ENCODE data around the gene LYPD6B.
A peak's percentile ranks its signal among the peaks of the same experiment; 100 is the strongest.

LYPD6B gene

GRCh38 chr2:149061133-149061745, 22.7 kb downstream of the LYPD6B start:
- DNase-seq, result no peak
- Mint-ChIP-seq H3K27me3 (peaks cover 16 to 41% of the 10 kb centered on the region in 2 donors), H3K4me1 (ENCODE audit: low read depth in 2 of 2) (no peaks in the 10 kb centered on the region), H3K36me3 (ENCODE audit: insufficient read depth) (no peaks in the 10 kb centered on the region), H3K4me3 (no peak overlapping the region), H3K9me3 (no peaks in the 10 kb centered on the region), H3K27ac (no peak overlapping the region)
- ATAC-seq (replicated peaks), result no peak

- ATAC-seq (replicated peaks) (no peak), DNase-seq (no peak)
- Mint-ChIP-seq H3K36me3 (ENCODE audit: insufficient read depth) (no peaks in the 10 kb centered on the region), H3K9me3 (no peaks in the 10 kb centered on the region), H3K4me1 (ENCODE audit: low read depth in 2 of 2) (no peaks in the 10 kb centered on the region), H3K4me3 (no peak overlapping the region), H3K27me3 (peaks cover 13 to 28% of the 10 kb centered on the region in 2 donors), H3K27ac (no peak overlapping the region)
Observed at GRCh38 chr2:149062531-149062930, 24.0 kb downstream of the LYPD6B start.

GRCh38 chr2:149063177-149063576, 24.7 kb downstream of the LYPD6B start:
- H3K36me3 Mint-ChIP-seq (ENCODE audit: insufficient read depth), result no peaks in the 10 kb centered on the region
- no peak overlapping the region for H3K27ac Mint-ChIP-seq
- DNase-seq (no peak), ATAC-seq (replicated peaks) (no peak)
- no peaks in the 10 kb centered on the region for H3K4me1 Mint-ChIP-seq (ENCODE audit: low read depth in 2 of 2)
- H3K4me3 Mint-ChIP-seq, result no peak overlapping the region
- H3K27me3 Mint-ChIP-seq, result peaks cover 9 to 24% of the 10 kb centered on the region in 2 donors
- H3K9me3 Mint-ChIP-seq, result no peaks in the 10 kb centered on the region

GRCh38 chr2:149064365-149064841, 25.9 kb downstream of the LYPD6B start:
- H3K4me3 Mint-ChIP-seq, result no peak overlapping the region
- no peaks in the 10 kb centered on the region for H3K9me3 Mint-ChIP-seq
- no peak for ATAC-seq (replicated peaks)
- DNase-seq, result no peak
- H3K27ac Mint-ChIP-seq, result no peak overlapping the region
- H3K4me1 Mint-ChIP-seq (ENCODE audit: low read depth in 2 of 2), result peaks cover 0 to 2% of the 10 kb centered on the region in 2 donors
- no peaks in the 10 kb centered on the region for H3K36me3 Mint-ChIP-seq (ENCODE audit: insufficient read depth)
- peaks cover 9 to 14% of the 10 kb centered on the region in 2 donors for H3K27me3 Mint-ChIP-seq

GRCh38 chr2:149064856-149065630, 26.5 kb downstream of the LYPD6B start:
- H3K27me3 Mint-ChIP-seq, result peaks cover 10 to 14% of the 10 kb centered on the region in 2 donors
- H3K4me3 Mint-ChIP-seq, result no peak overlapping the region
- no peak overlapping the region for H3K27ac Mint-ChIP-seq

GRCh38 chr2:149068225-149068995, 29.9 kb downstream of the LYPD6B start:
- H3K27me3 Mint-ChIP-seq, result peaks cover 16 to 34% of the 10 kb centered on the region in 2 donors
- H3K4me3 Mint-ChIP-seq, result no peak overlapping the region
- H3K36me3 Mint-ChIP-seq (ENCODE audit: insufficient read depth), result no peaks in the 10 kb centered on the region
- ATAC-seq (replicated peaks) (no peak), DNase-seq (no peak)
- no peak overlapping the region for H3K27ac Mint-ChIP-seq
- H3K4me1 Mint-ChIP-seq (ENCODE audit: low read depth in 2 of 2), result peaks cover 0 to 8% of the 10 kb centered on the region in 2 donors
- no peaks in the 10 kb centered on the region for H3K9me3 Mint-ChIP-seq

More at GRCh38 chr2:149064856-149065630, 26.5 kb downstream of the LYPD6B start:
- peaks cover 0 to 6% of the 10 kb centered on the region in 2 donors for H3K4me1 Mint-ChIP-seq (ENCODE audit: low read depth in 2 of 2)
- ATAC-seq (replicated peaks), result no peak
- H3K9me3 Mint-ChIP-seq, result no peaks in the 10 kb centered on the region
- H3K36me3 Mint-ChIP-seq (ENCODE audit: insufficient read depth), result no peaks in the 10 kb centered on the region
- no peak for DNase-seq

- H3K36me3 Mint-ChIP-seq (ENCODE audit: insufficient read depth), result no peaks in the 10 kb centered on the region
- ATAC-seq (replicated peaks) (peak; percentile 94), DNase-seq (peak in 1 of 3 experiments; percentile 3)
- H3K27ac Mint-ChIP-seq, result no peak overlapping the region
- H3K9me3 Mint-ChIP-seq, result no peaks in the 10 kb centered on the region
- peaks cover 0 to 8% of the 10 kb centered on the region in 2 donors for H3K4me1 Mint-ChIP-seq (ENCODE audit: low read depth in 2 of 2)
- peaks cover 24 to 43% of the 10 kb centered on the region in 2 donors for H3K27me3 Mint-ChIP-seq
- H3K4me3 Mint-ChIP-seq, result no peak overlapping the region
Observed at GRCh38 chr2:149068996-149069888, 30.7 kb downstream of the LYPD6B start.

- ATAC-seq (replicated peaks), result no peak
- no peaks in the 10 kb centered on the region for H3K9me3 Mint-ChIP-seq
- peaks cover 24 to 46% of the 10 kb centered on the region in 2 donors for H3K27me3 Mint-ChIP-seq
- no peak for DNase-seq
- H3K36me3 Mint-ChIP-seq (ENCODE audit: insufficient read depth), result no peaks in the 10 kb centered on the region
- peaks cover 0 to 8% of the 10 kb centered on the region in 2 donors for H3K4me1 Mint-ChIP-seq (ENCODE audit: low read depth in 2 of 2)
- peak overlapping the region in 1 of 2 donors; percentile 16 for H3K27ac Mint-ChIP-seq
- H3K4me3 Mint-ChIP-seq, result no peak overlapping the region
Observed at GRCh38 chr2:149070681-149071320, 32.3 kb downstream of the LYPD6B start.

- H3K4me1 Mint-ChIP-seq (ENCODE audit: low read depth in 2 of 2), result peaks cover 0 to 1% of the 10 kb centered on the region in 2 donors
- ATAC-seq (replicated peaks) (no peak), DNase-seq (no peak)
- H3K27ac Mint-ChIP-seq, result no peak overlapping the region
- no peak overlapping the region for H3K4me3 Mint-ChIP-seq
- peaks cover 31 to 33% of the 10 kb centered on the region in 2 donors for H3K27me3 Mint-ChIP-seq
- H3K9me3 Mint-ChIP-seq, result no peaks in the 10 kb centered on the region
- no peaks in the 10 kb centered on the region for H3K36me3 Mint-ChIP-seq (ENCODE audit: insufficient read depth)
Observed at GRCh38 chr2:149075105-149075504, 36.6 kb downstream of the LYPD6B start.

GRCh38 chr2:149075853-149076252, 37.4 kb downstream of the LYPD6B start:
- DNase-seq (no peak), ATAC-seq (replicated peaks) (no peak)
- peaks cover 30 to 32% of the 10 kb centered on the region in 2 donors for H3K27me3 Mint-ChIP-seq
- no peak overlapping the region for H3K27ac Mint-ChIP-seq
- H3K4me1 Mint-ChIP-seq (ENCODE audit: low read depth in 2 of 2), result no peaks in the 10 kb centered on the region
- H3K9me3 Mint-ChIP-seq, result no peaks in the 10 kb centered on the region
- H3K4me3 Mint-ChIP-seq, result no peak overlapping the region
- no peaks in the 10 kb centered on the region for H3K36me3 Mint-ChIP-seq (ENCODE audit: insufficient read depth)

- no peak for DNase-seq
- H3K9me3 Mint-ChIP-seq, result no peaks in the 10 kb centered on the region
- no peak for ATAC-seq (replicated peaks)
- H3K36me3 Mint-ChIP-seq (ENCODE audit: insufficient read depth), result no peaks in the 10 kb centered on the region
- no peaks in the 10 kb centered on the region for H3K4me1 Mint-ChIP-seq (ENCODE audit: low read depth in 2 of 2)
- H3K27ac Mint-ChIP-seq, result no peak overlapping the region
- peaks cover 26 to 30% of the 10 kb centered on the region in 2 donors for H3K27me3 Mint-ChIP-seq
- H3K4me3 Mint-ChIP-seq, result no peak overlapping the region
Observed at GRCh38 chr2:149076863-149077412, 38.4 kb downstream of the LYPD6B start.

- no peak for DNase-seq
- ATAC-seq (replicated peaks), result no peak
- Mint-ChIP-seq H3K27ac (no peak overlapping the region), H3K4me1 (ENCODE audit: low read depth in 2 of 2) (no peaks in the 10 kb centered on the region), H3K9me3 (no peaks in the 10 kb centered on the region), H3K36me3 (ENCODE audit: insufficient read depth) (no peaks in the 10 kb centered on the region), H3K27me3 (peaks cover 22% of the 10 kb centered on the region in 2 donors), H3K4me3 (no peak overlapping the region)
Observed at GRCh38 chr2:149077861-149078260, 39.4 kb downstream of the LYPD6B start.
